Hematopoietic multipotent progenitor cell treated with erythropoietin and hydrocortisone succinate and interleukin-3 and kit ligand, for 4 days (in vitro differentiated cells): ENCODE measurements around the gene DNAAF5.
A peak's percentile ranks its signal among the peaks of the same experiment; 100 is the strongest.

Source experiments
- DNase-seq: peaks from one replicate; pipeline ENCODE4 v3.0.0-alpha.2; 2015

The DNAAF5 gene

DNA sequence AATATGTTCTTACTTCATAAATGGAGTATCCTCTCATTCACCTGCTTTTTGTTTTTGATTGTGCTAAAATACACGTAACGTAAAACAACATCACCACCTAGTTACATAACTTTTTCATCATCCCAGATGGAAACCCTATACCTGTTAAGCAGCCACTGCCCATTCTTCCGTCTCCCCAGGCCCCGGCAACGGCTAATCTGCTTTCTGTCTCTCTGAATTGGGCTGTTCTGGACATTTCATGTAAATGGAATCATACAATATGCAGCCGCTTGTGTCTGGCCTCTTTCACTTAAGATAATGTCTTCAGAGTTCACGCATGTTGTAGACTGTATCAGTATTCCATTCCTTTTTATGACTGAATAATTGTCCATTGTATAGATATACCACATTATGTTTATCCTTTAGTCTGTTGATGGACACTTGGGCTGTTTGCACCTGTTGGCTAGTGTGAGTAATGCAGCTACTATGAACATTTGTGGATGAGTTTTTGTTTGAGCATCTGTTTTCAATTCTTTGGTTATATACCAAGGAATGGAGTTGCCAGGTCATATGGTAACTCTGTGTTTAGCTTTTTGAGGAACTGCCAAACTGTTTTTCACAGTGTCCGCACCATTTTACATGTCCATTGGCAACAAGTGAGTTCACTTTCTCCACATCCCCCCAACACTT lies 91.7 kb downstream of the DNAAF5 start:
- peak; percentile 54 for DNase-seq

DNA sequence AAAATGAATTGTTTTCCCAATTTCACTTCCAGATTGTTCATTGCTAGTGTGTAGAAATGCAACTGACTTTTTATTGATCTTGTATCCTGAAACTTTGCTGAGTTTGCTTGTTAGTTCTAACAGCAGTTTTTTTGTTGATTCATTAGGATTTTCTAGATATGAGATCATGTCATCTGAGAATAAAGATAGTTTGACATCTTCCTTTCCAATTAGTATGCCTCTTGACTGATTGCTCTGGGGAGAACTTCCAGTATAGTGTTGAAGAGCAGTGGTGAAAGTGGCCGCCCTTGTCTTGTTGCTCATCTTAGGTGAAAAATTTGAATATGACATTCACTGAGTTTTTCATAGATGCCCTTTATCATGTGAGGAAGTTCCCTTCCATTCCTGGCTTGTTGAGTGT lies 93.8 kb downstream of the DNAAF5 start:
- no peak for DNase-seq

DNA sequence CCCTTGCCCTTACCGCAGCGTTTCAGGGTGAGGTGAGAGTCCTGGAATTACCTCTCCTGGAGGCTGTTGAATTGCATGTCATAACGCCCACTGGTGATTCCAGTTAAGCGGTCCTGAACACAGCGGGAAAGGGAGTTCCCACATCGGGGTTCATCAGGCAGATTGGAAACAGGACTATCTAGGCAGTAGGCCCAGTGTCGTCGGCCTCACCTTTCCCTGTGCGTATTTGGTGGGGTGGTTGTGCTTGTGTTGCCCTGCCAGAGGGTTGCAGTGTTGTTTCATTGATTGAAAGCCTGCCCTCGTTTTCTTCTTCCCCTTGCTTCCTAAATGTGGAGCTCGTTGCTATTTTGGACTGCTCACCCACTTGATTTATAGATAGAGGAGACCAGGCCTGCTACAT lies 95.2 kb downstream of the DNAAF5 start:
- no peak for DNase-seq

DNA sequence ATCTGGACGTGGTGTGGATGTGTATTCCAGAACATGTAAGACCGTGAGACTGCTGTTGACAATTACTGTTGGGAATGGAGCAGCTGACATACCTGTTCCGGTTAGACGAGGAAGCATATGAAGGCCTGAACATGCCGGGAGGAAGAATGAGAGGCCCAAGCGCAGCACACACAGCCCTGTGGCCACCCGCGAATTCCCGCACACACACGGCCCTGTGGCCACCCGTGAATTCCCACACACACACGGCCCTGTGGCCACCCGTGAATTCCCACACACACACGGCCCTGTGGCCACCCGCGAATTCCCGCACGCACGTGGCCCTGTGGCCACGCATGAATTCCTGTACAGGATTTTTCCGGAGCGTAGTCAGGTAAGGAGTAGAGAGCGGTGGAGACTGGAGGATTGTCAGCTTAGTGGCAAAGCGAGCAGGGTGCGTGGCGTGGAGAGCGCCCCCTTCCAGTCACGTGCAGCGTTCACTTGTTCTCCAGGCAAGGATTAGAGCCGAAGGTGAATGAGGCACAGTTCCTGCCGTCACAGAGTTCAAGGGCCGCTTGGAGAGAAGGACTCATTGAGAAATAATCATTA lies 96.3 kb downstream of the DNAAF5 start:
- DNase-seq: no peak

DNA sequence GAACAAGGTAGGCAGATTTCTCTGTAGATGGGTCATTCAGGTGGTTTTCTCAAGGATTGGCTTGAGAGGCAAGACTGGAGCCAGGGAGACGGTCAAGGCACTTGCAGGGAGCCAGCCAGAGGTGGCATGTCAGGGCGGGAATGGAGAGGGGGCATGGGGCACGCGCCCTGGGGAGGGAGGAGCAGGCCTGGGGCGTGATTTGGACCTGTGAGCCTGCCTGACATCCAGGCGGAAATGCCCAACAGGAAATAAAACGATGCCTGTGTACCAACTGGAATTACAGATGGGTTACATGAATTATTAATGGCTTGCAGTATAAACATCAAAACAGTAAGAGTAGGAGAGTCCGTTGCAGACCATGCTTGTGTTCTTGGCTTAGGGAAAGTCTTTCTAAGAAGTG lies 97.2 kb downstream of the DNAAF5 start:
- DNase-seq: no peak

DNA sequence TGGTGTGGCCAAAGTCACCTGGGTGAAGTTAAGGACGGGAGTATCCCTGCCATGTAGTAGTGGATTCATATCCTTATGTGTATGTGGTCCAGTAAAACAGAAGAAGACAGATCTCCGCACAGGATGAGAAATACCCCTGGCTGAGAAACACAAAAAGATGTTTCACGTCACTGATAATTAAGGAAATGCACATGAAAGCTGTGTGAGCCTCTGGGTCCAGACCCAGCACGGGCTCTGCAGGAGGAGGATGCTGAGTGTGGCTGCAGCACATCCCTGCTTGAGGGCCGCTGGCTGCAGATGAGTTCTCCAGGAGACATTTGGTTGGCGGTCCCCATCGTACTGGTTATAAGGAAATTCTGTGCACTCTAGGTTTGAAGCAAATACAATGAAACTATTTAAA lies 97.6 kb downstream of the DNAAF5 start:
- no peak for DNase-seq

DNA sequence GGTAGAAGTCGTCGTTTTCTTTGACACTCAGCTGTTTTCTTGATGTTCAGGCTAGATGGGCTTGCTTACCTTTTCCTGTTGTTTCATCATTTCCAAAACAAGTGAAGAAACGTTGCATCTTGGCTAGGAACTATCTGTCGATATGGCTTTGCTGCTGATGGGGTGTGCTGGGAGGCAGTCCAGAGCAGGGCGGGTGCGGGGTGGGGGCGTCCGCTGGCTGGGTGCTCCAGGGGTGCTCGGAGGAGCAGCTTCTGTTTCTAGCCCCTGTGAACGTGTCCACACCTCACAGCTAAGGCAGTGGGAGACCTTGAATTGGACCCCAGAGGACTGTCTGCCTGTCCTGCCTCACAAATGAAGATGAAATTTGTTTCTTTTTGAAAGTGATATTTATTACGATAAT lies 98.2 kb downstream of the DNAAF5 start:
- no peak for DNase-seq

DNA sequence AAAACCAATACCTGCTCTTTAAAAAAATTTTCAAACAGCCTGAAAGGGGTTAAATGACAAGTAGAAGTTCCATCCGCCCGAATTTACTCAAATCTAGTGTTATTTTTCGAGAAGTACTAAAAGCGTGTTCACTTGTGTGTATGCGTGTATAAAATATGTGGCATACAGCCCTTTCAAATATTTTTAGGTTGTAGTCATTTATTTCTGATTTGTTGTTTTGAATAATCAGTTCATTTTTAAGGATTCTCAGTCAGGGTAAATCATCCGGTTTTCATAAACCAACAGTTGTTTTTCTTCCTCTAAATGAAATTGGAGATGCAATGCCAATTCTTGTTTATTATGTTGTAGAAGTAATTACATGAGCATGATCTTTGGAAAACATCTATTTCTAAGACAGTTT lies 98.9 kb downstream of the DNAAF5 start:
- DNase-seq: no peak

DNA sequence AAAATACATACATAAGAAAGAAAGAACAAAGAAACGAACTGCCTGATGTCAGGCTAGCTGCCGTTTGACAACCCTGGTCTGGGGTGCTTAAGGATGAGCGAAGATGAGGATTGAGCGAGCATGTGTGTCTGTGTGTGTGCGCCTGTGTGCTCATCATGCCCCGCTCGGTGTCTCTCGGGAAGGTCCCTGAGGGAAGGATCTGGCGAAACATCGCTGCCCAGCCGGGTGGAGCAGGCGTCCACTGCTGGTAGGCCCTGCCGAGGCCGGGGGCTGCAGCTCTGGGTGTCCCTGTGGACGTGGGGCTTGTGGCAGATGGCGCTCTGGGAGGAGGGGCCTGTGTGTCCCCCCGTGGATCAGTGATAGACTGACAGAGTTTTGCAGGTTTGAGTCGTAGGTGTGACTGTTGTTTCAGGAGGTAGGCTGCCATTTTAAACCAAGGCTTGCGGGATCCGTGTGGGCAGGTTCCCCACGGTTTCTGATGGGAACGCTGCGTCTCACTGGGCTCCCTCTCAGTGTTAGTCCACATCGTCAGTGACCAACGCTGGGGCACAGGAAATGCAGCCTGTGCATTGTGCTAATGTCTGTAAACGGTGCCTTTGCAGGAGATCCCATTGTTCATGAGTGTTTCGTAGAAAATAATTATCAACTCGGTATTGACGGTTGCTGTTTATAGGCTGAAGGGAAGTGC lies 99.9 kb downstream of the DNAAF5 start:
- no peak for DNase-seq

DNA sequence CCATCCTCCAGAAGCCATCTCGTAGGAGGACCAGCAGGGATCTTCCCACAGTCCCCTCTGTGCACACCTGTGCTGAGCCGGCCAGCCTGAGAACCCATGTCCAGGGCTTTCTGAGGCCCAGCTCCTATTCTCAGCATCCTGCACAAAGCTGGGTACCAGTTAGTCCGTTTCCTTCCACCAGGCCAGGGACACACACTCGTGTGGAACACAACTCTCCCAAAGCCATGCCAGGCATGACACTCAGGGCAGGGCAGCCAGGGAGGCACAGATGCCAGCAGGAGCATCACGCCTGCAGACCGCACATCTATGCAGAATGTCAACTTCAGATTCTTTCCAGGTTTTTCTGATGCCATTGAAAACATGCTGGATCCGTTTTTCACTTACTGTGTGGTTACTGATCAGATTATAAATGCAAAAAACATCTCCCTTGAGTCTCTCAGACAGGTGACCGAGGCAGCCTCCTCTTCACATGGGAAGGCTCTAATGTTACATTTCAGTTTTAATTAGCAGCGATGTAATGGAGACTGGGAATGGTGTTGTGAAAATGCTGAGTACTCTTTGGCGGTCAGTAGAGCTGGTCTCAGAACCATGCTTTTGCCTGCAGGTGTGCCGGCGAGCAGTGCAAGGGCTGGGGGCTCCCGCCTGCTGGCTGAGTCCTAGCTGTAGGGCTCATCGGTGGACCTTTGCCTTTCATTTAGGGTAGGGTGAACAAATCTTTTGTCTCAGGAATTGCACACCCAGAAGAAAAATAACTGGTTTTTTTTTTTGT lies 102.5 kb downstream of the DNAAF5 start:
- no peak for DNase-seq

DNA sequence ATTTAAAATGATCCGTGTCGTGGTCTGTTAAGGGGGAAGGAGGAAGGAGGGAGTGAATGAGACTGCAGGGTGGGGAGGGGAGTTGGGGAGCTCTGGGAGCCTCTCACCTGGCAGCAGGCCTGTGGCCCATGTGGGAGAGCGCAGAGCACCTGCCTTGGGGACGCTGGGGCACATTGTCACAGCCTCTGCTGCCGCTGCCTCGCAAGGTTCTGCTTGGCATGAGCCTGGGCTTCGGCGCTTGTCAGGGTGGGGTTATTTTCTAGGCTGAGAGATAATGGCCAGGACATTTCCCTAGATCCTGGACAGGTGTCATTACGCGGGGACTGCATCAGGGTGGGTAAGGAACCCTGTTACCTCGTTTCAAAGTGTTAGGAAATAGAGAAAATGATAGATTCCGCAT lies 103.6 kb downstream of the DNAAF5 start:
- no peak for DNase-seq

DNA sequence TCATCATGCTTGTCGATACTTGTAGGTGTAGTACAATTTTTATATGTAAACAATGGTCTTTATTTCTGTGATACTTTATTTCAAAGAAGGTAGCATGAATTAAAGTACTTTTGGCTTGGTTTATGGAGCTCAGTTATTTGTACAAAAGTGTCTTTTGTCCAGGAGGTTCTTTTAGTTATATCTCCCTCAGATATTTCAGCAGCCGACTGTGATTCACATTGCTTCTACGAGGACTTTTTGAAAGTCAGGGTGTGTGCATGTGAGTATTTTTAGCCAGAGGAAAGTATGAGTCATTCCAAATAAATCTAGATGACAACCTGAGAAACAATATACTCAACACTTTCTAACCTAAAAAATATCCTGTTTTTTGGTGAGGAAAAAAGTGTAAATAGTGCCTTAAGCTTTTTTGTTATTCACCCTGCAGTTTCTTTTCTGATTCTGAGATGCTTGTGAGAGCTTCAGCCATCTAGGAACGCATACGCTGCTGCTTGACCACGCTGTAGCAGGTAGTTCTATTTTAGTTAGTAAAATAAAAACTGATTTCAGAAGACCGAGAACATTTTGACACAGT lies 105.2 kb downstream of the DNAAF5 start:
- DNase-seq: peak; percentile 73

DNA sequence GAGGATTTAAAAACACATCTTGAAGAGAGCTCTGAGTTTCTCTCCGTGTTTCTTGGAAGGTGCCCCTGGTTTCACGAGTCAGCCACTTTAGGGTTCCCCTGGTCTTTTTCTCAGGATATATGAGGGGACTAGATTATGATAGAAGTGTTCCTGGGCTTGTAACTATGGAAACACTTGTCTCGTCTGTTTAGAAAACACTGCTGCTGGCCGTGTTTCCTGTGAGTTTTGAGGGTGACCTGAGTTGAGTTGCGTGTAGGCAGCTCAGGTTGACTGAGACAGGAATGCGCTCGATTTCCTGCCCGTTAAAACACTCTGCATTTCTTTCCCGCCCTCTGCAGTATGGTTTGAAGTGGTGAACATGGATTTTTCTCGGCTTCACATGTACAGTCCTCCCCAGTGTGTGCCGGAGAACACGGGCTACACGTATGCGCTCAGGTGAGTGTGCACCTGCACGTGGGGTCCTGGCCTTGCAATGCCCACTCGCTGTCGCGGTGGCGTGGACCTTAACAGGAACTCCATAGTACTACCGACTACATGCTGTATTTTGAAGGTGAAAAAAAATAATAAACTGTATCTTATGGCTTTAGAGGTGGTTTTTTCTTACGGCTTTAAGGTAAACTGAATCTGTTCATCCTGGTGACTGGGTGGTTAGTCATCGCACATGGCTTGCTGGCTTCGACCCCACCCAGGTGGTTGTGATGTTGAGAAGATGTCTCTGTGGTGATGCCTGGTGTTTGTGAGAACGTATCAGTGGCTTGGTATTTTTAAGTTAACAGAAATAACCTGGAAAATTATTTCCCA lies 105.9 kb downstream of the DNAAF5 start, which contains the start of gene SUN1:
TSS of gene SUN1 (plus strand) at position 310 of the 801 bp plus-strand sequence. CDS start at position 359, 49 bp downstream.
- DNase-seq: peak; percentile 20

DNA sequence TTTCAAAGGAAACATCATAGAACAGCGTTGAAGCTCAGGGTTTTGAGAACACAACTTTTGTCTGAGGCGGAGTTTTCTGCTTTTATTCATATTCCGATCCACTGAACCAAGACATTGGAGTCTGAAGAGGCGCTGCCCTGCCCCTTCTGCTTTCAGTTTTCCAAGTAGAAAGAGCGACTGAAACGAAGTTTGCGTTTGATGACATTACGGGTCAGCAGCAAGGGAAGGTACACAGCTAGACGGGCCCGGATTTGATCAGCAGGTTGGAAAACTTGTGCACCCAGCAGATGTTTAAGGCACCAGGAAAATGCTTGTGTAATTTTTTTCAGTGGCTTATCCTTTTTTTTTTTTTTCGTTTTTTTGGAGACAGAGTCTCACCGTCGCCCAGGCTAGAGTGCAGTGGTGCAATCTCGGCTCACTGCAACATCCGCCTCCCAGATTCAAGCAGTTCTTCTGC lies 106.5 kb downstream of the DNAAF5 start:
- DNase-seq: no peak

DNA sequence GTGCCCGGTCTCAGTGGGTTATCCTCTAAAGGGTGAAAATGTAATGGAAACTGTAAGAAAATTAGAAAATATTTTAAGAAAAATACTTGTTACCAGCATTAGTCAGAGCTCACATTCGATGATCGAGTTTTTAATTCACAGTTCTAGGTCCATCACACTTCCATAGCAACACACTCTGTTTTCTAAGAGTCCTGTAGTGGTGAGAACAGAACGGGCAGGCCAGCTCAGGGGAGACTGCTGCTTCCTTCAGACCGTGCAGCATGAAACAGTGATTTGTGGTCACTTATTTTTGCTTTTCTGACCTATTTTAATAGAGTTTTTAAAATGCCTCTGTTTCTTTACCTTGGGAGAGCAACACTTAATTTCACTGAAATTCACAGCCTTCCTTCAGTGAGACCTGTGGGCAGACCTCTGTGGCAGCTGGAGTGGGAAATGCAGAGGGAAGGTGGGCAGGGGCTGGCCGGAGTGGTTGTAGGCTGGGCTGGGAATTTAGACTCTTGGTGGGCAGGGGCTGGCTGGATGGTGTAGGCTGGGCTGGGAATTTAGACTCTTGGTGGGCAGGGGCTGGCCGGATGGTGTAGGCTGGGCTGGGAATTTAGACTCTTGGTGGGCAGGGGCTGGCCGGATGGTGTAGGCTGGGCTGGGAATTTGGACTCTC lies 107.2 kb downstream of the DNAAF5 start:
- DNase-seq: no peak

DNA sequence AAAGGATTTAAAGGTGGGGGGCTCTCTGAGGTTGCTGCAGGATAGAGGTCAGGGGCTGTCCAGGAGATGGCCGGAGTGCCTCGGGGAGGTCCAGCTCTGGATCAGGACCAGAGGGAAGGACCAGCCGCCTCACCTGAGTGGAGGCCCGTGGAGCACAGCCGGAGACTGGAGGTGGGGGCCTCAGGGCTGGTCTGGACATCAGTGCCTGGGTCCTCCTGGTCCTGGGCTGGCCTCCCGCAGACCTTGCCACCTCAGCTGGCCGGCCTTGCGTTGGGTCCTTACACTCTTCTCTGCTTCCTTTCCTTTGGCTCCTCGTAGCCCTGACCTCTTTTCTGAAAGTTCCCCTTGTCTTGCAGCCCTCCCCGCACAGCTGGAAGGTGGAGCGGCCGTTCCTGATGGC lies 107.8 kb downstream of the DNAAF5 start:
- DNase-seq: no peak

DNA sequence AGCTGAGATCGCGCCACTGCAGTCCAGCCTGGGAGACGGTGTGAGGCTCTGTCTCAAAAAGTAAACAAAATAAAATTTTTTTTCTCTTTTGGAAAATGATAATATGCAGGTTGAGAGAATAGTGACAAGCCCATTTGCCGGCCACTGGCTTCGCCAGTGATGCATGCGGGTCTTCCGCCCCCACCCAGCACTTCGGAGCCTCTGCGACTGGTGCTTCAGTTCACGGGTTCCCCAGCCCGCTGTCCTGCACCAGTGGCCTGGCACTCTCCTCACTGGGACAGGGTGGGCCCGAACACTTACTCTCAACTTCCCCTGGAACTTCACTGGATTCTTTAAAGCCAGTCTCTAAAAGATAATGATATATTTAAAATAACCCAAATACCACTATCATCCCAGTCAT lies 108.5 kb downstream of the DNAAF5 start:
- no peak for DNase-seq

DNA sequence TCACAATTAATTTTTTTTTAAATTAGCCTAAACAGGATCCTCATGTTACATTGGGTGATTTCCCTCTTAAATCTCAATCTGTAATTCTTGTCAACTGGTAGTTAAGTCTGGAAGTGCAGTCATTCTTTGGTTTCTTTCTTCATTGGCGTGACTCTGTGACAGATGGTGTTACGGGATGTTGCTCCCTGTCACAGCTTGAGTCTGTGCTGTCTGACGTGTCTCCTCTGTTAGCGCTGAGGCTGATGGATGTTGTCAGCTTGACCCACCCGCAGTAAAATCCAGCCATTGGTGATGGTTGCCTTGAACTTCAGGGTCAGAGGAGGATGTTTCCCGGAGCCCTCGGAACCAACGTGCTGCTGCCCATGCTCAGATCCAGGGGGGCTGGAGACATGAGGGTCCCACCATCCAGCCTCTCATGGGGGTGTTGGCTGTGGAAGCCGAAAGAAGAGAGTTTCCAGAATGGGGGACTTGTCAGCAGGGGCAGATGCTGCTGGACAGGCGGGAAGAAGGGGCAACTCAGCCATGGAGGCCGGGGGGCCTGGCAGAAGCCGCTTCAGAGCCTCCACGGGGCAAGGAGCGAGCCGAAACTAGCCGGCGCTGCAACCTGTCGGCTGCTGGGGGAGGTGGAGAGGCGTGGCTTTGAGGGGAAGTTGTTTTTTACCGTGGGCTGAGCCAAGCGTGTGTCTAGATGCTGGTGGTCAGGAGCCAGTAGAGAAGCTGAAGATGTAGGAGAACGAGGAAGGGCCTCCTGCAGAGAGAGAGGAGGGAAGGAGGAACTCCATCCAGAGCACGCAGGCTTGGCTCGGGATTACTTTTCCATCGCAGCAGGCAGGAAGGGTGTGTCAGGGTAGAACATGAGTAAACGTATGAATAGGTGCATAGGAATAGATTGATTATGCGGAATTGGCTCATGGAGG lies 109.2 kb downstream of the DNAAF5 start:
- DNase-seq: peak; percentile 18
